ENCODE data around the gene KCNG2.

The KCNG2 gene

GRCh38 chr18:79896738-79897137 lies 99.0 kb downstream of the KCNG2 start:
- no peak for DNase-seq

- DNase-seq = no peak
Observed at GRCh38 chr18:79897940-79898625, 100.3 kb downstream of the KCNG2 start.

GRCh38 chr18:79898952-79899608 lies 101.3 kb downstream of the KCNG2 start:
- no peak for DNase-seq

- no peak for DNase-seq
Observed at GRCh38 chr18:79899609-79900445, 102.1 kb downstream of the KCNG2 start.

GRCh38 chr18:79900610-79901570 lies 103.2 kb downstream of the KCNG2 start:
- DNase-seq = no peak

GRCh38 chr18:79901665-79902064 lies 103.9 kb downstream of the KCNG2 start:
- no peak for DNase-seq

- DNase-seq = no peak
Observed at GRCh38 chr18:79902075-79902474, 104.3 kb downstream of the KCNG2 start.

GRCh38 chr18:79902640-79903039 lies 104.9 kb downstream of the KCNG2 start:
- DNase-seq = no peak

- no peak for DNase-seq
Observed at GRCh38 chr18:79903071-79903635, 105.4 kb downstream of the KCNG2 start.

- DNase-seq = no peak
Observed at GRCh38 chr18:79903787-79904356, 106.1 kb downstream of the KCNG2 start.

GRCh38 chr18:79904357-79905147 lies 106.8 kb downstream of the KCNG2 start:
- DNase-seq = no peak

- no peak for DNase-seq
Observed at GRCh38 chr18:79905389-79905911, 107.7 kb downstream of the KCNG2 start.

- DNase-seq = no peak
Observed at GRCh38 chr18:79905993-79906392, 108.3 kb downstream of the KCNG2 start.

- no peak for DNase-seq
Observed at GRCh38 chr18:79906706-79907105, 109.0 kb downstream of the KCNG2 start.

- DNase-seq = no peak
Observed at GRCh38 chr18:79910563-79911343, 113.0 kb downstream of the KCNG2 start.

GRCh38 chr18:79911344-79912270 lies 113.9 kb downstream of the KCNG2 start:
- DNase-seq = no peak

- no peak for DNase-seq
Observed at GRCh38 chr18:79912409-79912991, 114.8 kb downstream of the KCNG2 start.

Measured in NCI-H510A (cell line).